NB4 (cell line): Measurements from ENCODE around the gene RNF217.

Source experiments
- DNase-seq: peaks from one replicate; pipeline ENCODE4 v3.0.0; 2010; ENCODE audit warnings: low read depth
- H3K4me3 ChIP-seq: one replicate; pipeline ENCODE4 v1.5.1; 2011; ENCODE audit warnings: mild to moderate bottlenecking, low read depth, low read length, moderate library complexity
- CTCF ChIP-seq: IDR thresholded peaks from one replicate; pipeline ENCODE4 v1.5.1; 2012; ENCODE audit warnings: low read depth, low read length
- MAX ChIP-seq: IDR thresholded peaks from 2 replicates; pipeline ENCODE4 v1.6.1; 2011; ENCODE audit warnings: low read depth, low read length
- MYC ChIP-seq: IDR thresholded peaks from 2 replicates; pipeline ENCODE4 v1.6.1; 2011; ENCODE audit warnings: low read depth, low read length
- POLR2A ChIP-seq: IDR thresholded peaks from 2 replicates; pipeline ENCODE4 v1.6.1; 2011; ENCODE audit warnings: mild to moderate bottlenecking; ENCODE audit not compliant: insufficient read length; ENCODE audit errors: extremely low read depth

RNF217 gene

GRCh38 chr6:125102891-125103290 lies 140.7 kb downstream of the RNF217 start:
- no peak for DNase-seq
- no peak overlapping the region for H3K4me3 ChIP-seq
- TF ChIP-seq MAX (no peak), CTCF (no peak), MYC (no peak), POLR2A (no peak)

GRCh38 chr6:125104425-125104824 lies 142.2 kb downstream of the RNF217 start:
- TF ChIP-seq POLR2A (no peak), CTCF (no peak), MAX (no peak)
- no peak for DNase-seq
- H3K4me3 ChIP-seq, result no peak overlapping the region

- no peak overlapping the region for H3K4me3 ChIP-seq
- DNase-seq, result no peak
- TF ChIP-seq MYC, result no peak
- no peak for TF ChIP-seq POLR2A
- no peak for TF ChIP-seq CTCF
- no peak for TF ChIP-seq MAX
These were observed 144.8 kb downstream of the RNF217 start for GRCh38 chr6:125107048-125107447.

GRCh38 chr6:125107896-125108295 lies 145.7 kb downstream of the RNF217 start:
- no peak overlapping the region for H3K4me3 ChIP-seq
- TF ChIP-seq POLR2A (no peak), MAX (no peak), MYC (no peak), CTCF (no peak)
- DNase-seq, result no peak

GRCh38 chr6:125110056-125110455 lies 147.8 kb downstream of the RNF217 start:
- no peak for DNase-seq
- TF ChIP-seq MYC (no peak), CTCF (no peak), MAX (no peak), POLR2A (no peak)
- no peak overlapping the region for H3K4me3 ChIP-seq
